DOHH2 (cell line): Measurements from ENCODE around the gene STYXL2.

ENCODE experiments used
- H3F3A ChIP-seq: fragments of 200-600 bp; sonication (generic), shearing (Covaris generic); 2 replicates; pipeline ENCODE4 v1.6.0; 2016; ENCODE audit warnings: antibody characterized with exemption, mild to moderate bottlenecking; ENCODE audit not compliant: control insufficient read depth, insufficient read depth
- H3K27ac ChIP-seq: fragments of 200-600 bp; sonication (generic); 2 replicates; pipeline ENCODE4 v1.5.1; 2014; ENCODE audit warnings: low read depth, mild to moderate bottlenecking, low read length, moderate library complexity
- H3K27me3 ChIP-seq: fragments of 200-600 bp; sonication (generic); 2 replicates; pipeline ENCODE4 v1.6.1; 2014; ENCODE audit warnings: mild to moderate bottlenecking, low read length, mixed read lengths; ENCODE audit not compliant: control insufficient read depth
- H3K36me3 ChIP-seq: fragments of 200-600 bp; sonication (generic); 2 replicates; pipeline ENCODE4 v1.6.1; 2014; ENCODE audit warnings: mild to moderate bottlenecking, low read length, moderate library complexity, mixed read lengths; ENCODE audit not compliant: control insufficient read depth
- H3K4me1 ChIP-seq: fragments of 200-600 bp; sonication (generic); 2 replicates; pipeline ENCODE4 v1.6.1; 2014; ENCODE audit warnings: mild to moderate bottlenecking, low read length, mixed read lengths; ENCODE audit not compliant: control insufficient read depth
- H3K4me2 ChIP-seq: fragments of 200-600 bp; sonication (generic); 2 replicates; pipeline ENCODE4 v1.6.0; 2014; ENCODE audit warnings: mild to moderate bottlenecking, low read length, moderate library complexity
- H3K4me3 ChIP-seq: fragments of 200-600 bp; sonication (generic); 2 replicates; pipeline ENCODE4 v1.5.1; 2014; ENCODE audit warnings: mild to moderate bottlenecking, low read length, mixed read lengths
- H3K79me2 ChIP-seq: fragments of 200-600 bp; sonication (generic); 2 replicates; pipeline ENCODE4 v1.6.1; 2014; ENCODE audit warnings: mild to moderate bottlenecking, low read length, mixed read lengths; ENCODE audit not compliant: control insufficient read depth
- H3K9me2 ChIP-seq: fragments of 200-600 bp; sonication (generic); replicated peaks from 2 replicates; pipeline ENCODE4 v1.6.1; 2014; ENCODE audit warnings: mild to moderate bottlenecking, low read length, mixed read lengths; ENCODE audit not compliant: control insufficient read depth
- H3K9me3 ChIP-seq: fragments of 200-600 bp; sonication (generic); 2 replicates; pipeline ENCODE4 v1.6.1; 2014; ENCODE audit warnings: antibody characterized with exemption, low read length, mixed read lengths; ENCODE audit not compliant: control insufficient read depth, insufficient read depth
- H4K20me1 ChIP-seq: fragments of 200-600 bp; sonication (generic); 2 replicates; pipeline ENCODE4 v1.6.0; 2014; ENCODE audit warnings: low read depth, mild to moderate bottlenecking, antibody characterized with exemption, low read length, moderate library complexity; ENCODE audit not compliant: control insufficient read depth, insufficient read depth
- CTCF ChIP-seq: fragments of 200-600 bp; sonication (generic); IDR thresholded peaks from one replicate; pipeline ENCODE4 v1.5.1; 2014; ENCODE audit warnings: antibody characterized with exemption, mild to moderate bottlenecking, low read depth, low read length; ENCODE audit not compliant: poor library complexity, severe bottlenecking
- EZH2phosphoT487 ChIP-seq: fragments of 200-600 bp; sonication (generic); IDR thresholded peaks from 2 replicates; pipeline ENCODE4 v1.6.1; 2017; ENCODE audit warnings: borderline replicate concordance, mild to moderate bottlenecking, antibody characterized with exemption, low read length, moderate library complexity, mixed read lengths

Gene STYXL2

GRCh38 chr1:167086768-167087167 is 7.1 kb upstream of the STYXL2 start:
- Histone ChIP-seq H3K27me3 (peaks cover 20% of the 10 kb centered on the region), H3K4me3 (no peak overlapping the region), H3F3A (no peaks in the 10 kb centered on the region), H3K27ac (no peak overlapping the region), H3K79me2 (no peaks in the 10 kb centered on the region), H3K4me2 (no peak overlapping the region), H4K20me1 (no peaks in the 10 kb centered on the region), H3K36me3 (no peaks in the 10 kb centered on the region), H3K9me3 (no peaks in the 10 kb centered on the region), H3K4me1 (peaks cover 11% of the 10 kb centered on the region), H3K9me2 (no peaks in the 10 kb centered on the region)
- TF ChIP-seq EZH2phosphoT487 (no peak), CTCF (no peak)

- no peak overlapping the region for H3K4me2 ChIP-seq
- H3F3A ChIP-seq: no peaks in the 10 kb centered on the region
- no peaks in the 10 kb centered on the region for H3K9me3 ChIP-seq
- no peak overlapping the region for H3K4me3 ChIP-seq
- H3K9me2 ChIP-seq: no peaks in the 10 kb centered on the region
- no peaks in the 10 kb centered on the region for H3K79me2 ChIP-seq
- TF ChIP-seq EZH2phosphoT487: no peak
- no peak for TF ChIP-seq CTCF
- no peaks in the 10 kb centered on the region for H4K20me1 ChIP-seq
- H3K4me1 ChIP-seq: peaks cover 11% of the 10 kb centered on the region
- H3K27me3 ChIP-seq: peaks cover 5% of the 10 kb centered on the region; the same call in 1 of the 2 replicates
- no peaks in the 10 kb centered on the region for H3K36me3 ChIP-seq
- H3K27ac ChIP-seq: no peak overlapping the region
Measured at GRCh38 chr1:167088746-167089417, 5.0 kb upstream of the STYXL2 start.

GRCh38 chr1:167089939-167090313 is 3.9 kb upstream of the STYXL2 start:
- H3K4me3 ChIP-seq: no peak overlapping the region
- no peak overlapping the region for H3K4me2 ChIP-seq
- H3K27ac ChIP-seq: no peak overlapping the region

More at GRCh38 chr1:167089939-167090313, 3.9 kb upstream of the STYXL2 start:
- Histone ChIP-seq H3K9me3 (no peaks in the 10 kb centered on the region), H3K36me3 (no peaks in the 10 kb centered on the region), H3F3A (no peaks in the 10 kb centered on the region), H4K20me1 (no peaks in the 10 kb centered on the region), H3K4me1 (peaks cover 11% of the 10 kb centered on the region), H3K9me2 (no peaks in the 10 kb centered on the region), H3K79me2 (no peaks in the 10 kb centered on the region), H3K27me3 (peaks cover 2% of the 10 kb centered on the region; the same call in 1 of the 2 replicates)
- TF ChIP-seq CTCF (no peak), EZH2phosphoT487 (no peak)
